IPS-15b (cell line): ENCODE results near the gene DOLPP1.

Source experiments
- H3K27me3 ChIP-seq: one replicate; pipeline ENCODE4 v1.6.1; 2013; ENCODE audit warnings: low read length; ENCODE audit not compliant: control insufficient read depth, insufficient read depth
- H3K36me3 ChIP-seq: one replicate; pipeline ENCODE4 v1.6.1; 2013; ENCODE audit warnings: low read length; ENCODE audit not compliant: control insufficient read depth, insufficient read depth
- H3K4me1 ChIP-seq: one replicate; pipeline ENCODE4 v1.6.1; 2013; ENCODE audit warnings: mild to moderate bottlenecking, low read length; ENCODE audit not compliant: control insufficient read depth, insufficient read depth
- H3K4me3 ChIP-seq: one replicate; pipeline ENCODE4 v1.5.1; 2013; ENCODE audit warnings: low read depth, low read length
- H3K9ac ChIP-seq: one replicate; pipeline ENCODE4 v1.6.1; 2013; ENCODE audit warnings: low read depth, mild to moderate bottlenecking, low read length
- H3K9me3 ChIP-seq: one replicate; pipeline ENCODE4 v1.6.1; 2013; ENCODE audit warnings: mild to moderate bottlenecking, low read length; ENCODE audit not compliant: control insufficient read depth, insufficient read depth

DOLPP1 gene

DNA sequence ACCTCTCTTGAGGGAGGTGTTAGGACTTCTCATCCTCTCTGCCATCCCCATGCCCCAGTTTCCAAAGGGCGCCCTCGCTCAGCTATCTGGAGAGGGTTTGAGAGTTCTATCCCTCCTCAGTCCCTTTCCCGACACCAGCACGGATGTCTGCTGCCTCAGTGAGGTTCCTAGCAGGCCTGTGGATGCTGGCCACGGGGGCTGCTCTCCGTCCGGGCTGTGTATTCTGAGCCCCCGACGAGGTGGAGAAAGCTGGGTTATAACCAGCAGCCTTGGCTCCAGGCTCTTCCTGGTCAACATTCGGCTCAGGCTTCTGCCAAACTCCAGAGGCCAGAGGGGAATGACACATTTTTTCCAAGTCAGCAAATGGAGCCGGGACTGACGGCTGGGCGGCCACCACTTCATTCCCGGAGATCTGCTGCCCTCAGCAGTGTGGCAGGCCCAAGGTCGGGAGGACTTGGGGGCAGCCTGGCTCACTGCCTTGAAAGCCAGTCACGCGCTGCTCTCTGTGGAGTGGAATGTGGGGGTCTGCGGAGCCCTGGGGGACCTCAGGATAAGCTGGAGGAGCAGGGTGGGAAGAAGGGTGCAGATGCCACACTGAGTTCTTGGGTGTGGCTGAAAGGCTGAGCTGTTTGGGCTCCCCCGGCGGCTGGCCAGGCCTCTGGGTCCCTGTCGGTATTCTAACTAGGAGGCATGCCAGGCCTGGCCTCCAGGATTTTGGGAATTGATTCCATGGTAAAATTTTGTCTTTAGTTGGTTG, 57.7 kb downstream of the DOLPP1 start:
- no peak overlapping the region for H3K9ac ChIP-seq
- H3K4me1 ChIP-seq, result peaks cover 33% of the 10 kb centered on the region
- H3K9me3 ChIP-seq, result no peaks in the 10 kb centered on the region
- H3K27me3 ChIP-seq, result no peaks in the 10 kb centered on the region
- H3K4me3 ChIP-seq, result no peak overlapping the region
- peaks cover 28% of the 10 kb centered on the region for H3K36me3 ChIP-seq

GRCh38 chr9:129139233-129139992, 58.5 kb downstream of the DOLPP1 start:
- peak overlapping the region; percentile 36 for H3K4me3 ChIP-seq
- no peaks in the 10 kb centered on the region for H3K27me3 ChIP-seq
- peaks cover 32% of the 10 kb centered on the region for H3K36me3 ChIP-seq
- peak overlapping the region; percentile 75 for H3K9ac ChIP-seq
- H3K4me1 ChIP-seq, result peaks cover 33% of the 10 kb centered on the region
- H3K9me3 ChIP-seq, result no peaks in the 10 kb centered on the region

GRCh38 chr9:129139993-129140396, 59.1 kb downstream of the DOLPP1 start:
- H3K4me1 ChIP-seq, result peaks cover 33% of the 10 kb centered on the region

More at GRCh38 chr9:129139993-129140396, 59.1 kb downstream of the DOLPP1 start:
- H3K36me3 ChIP-seq, result peaks cover 32% of the 10 kb centered on the region
- H3K9ac ChIP-seq, result peak overlapping the region; percentile 94
- H3K27me3 ChIP-seq, result no peaks in the 10 kb centered on the region
- peak overlapping the region; percentile 40 for H3K4me3 ChIP-seq
- no peaks in the 10 kb centered on the region for H3K9me3 ChIP-seq
